ENCODE results near the gene SOS2. TPM values are rescaled to one million over a fixed set of nuclear protein-coding genes. Genes with fewer than 3 reads are reported as not detected.

Gene SOS2
- total RNA-seq, 4 donors from 2014 or later: 39.7 to 58.8 (median 50.6) TPM

DNA sequence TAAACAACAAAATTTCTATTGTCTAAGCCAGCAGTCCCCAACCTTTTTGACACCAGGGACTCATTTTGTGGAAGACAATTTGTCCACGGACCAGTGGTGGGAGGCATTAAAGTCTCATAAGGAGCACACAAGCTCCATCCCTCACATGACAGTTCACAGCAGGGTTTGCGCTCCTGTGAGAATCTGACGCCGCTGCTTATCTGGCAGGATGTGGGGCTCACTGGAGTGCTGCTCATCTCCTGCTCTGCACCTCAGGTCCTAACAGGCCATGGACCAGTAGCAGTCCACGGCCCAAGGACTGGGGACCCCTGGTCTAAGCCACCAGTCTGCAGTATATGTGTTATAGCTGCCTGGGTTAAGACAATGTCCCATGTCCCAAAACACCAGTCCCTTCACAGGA is 142.2 kb downstream of the SOS2 start:
- ATAC-seq: no peak
- H3K9me3 ChIP-seq: no peaks in the 10 kb centered on the region
- no peak overlapping the region for H3K4me3 ChIP-seq
- no peaks in the 10 kb centered on the region for H3K4me1 ChIP-seq
- TF ChIP-seq POLR2A (IDR thresholded peaks at IDR 0.05) (no peak), POLR2AphosphoS5 (IDR thresholded peaks at IDR 0.05) (no peak), EP300 (IDR thresholded peaks at IDR 0.05) (no peak)
- TF ChIP-seq, protein P1, sequence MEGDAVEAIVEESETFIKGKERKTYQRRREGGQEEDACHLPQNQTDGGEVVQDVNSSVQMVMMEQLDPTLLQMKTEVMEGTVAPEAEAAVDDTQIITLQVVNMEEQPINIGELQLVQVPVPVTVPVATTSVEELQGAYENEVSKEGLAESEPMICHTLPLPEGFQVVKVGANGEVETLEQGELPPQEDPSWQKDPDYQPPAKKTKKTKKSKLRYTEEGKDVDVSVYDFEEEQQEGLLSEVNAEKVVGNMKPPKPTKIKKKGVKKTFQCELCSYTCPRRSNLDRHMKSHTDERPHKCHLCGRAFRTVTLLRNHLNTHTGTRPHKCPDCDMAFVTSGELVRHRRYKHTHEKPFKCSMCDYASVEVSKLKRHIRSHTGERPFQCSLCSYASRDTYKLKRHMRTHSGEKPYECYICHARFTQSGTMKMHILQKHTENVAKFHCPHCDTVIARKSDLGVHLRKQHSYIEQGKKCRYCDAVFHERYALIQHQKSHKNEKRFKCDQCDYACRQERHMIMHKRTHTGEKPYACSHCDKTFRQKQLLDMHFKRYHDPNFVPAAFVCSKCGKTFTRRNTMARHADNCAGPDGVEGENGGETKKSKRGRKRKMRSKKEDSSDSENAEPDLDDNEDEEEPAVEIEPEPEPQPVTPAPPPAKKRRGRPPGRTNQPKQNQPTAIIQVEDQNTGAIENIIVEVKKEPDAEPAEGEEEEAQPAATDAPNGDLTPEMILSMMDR (IDR thresholded peaks at IDR 0.05): no peak
- peaks cover 0 to 14% of the 10 kb centered on the region in 2 donors for H3K36me3 ChIP-seq
- 86 to 96% methylated on average over 4 of the region's 5 CpGs for whole genome bisulfite sequencing, 2 donors (ENCODE audit: low coverage in 1 of 2)
- no peaks in the 10 kb centered on the region for H3K27me3 ChIP-seq
- no peak overlapping the region for H3K27ac ChIP-seq

DNA sequence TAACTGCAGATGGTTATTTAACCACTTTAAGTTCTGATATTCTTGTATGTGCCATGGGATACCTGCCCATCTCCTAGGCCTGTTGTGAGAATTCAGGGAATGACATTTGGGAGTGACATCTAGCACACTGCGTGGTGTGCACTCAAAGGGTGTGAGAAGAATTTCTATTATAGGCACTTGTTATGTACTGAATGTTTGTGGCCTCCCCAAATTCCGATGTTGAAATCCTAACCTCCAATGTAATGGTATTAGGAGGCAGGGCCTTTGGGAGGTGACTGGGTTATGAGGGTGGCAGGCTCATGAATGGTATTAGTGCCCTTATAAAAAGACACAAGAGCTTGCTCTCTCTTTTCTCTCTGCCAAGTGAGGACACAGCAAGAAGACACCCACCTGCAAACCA is 142.6 kb downstream of the SOS2 start:
- ATAC-seq: no peak
- WGBS, 2 donors (ENCODE audit: low coverage in 1 of 2): 100% methylated on average over 1 of the region's 2 CpGs
- H3K4me3 ChIP-seq: no peak overlapping the region
- H3K27me3 ChIP-seq: no peaks in the 10 kb centered on the region
- no peak overlapping the region for H3K27ac ChIP-seq
- H3K4me1 ChIP-seq: no peaks in the 10 kb centered on the region
- H3K9me3 ChIP-seq: no peaks in the 10 kb centered on the region
- peaks cover 0 to 14% of the 10 kb centered on the region in 2 donors for H3K36me3 ChIP-seq
- no peak for TF ChIP-seq EP300 (IDR thresholded peaks at IDR 0.05)
- no peak for TF ChIP-seq POLR2AphosphoS5 (IDR thresholded peaks at IDR 0.05)
- TF ChIP-seq, protein P1 (IDR thresholded peaks at IDR 0.05): no peak
- no peak for TF ChIP-seq POLR2A (IDR thresholded peaks at IDR 0.05)

DNA sequence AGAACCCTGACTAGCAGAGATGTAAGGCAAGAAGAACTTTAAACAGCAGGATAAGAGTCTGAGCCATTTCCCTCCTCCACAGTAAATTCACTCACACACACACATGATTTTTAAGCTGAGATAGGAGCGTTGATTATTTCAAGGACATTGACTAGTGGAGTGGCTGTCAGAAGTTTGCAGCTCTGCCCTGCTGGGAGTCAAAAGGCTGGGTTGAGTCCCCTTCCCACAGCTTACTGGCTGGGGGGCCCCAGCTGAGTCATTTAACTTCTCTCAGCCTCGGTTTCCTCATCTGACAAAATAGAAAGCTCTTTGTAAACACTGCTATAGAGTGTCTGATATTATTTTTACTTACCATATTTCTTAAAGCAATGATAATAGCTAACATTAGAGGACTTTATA is 143.3 kb downstream of the SOS2 start:
- Histone ChIP-seq H3K36me3 (peaks cover 0 to 14% of the 10 kb centered on the region in 2 donors), H3K4me3 (no peak overlapping the region), H3K9me3 (no peaks in the 10 kb centered on the region), H3K27me3 (no peaks in the 10 kb centered on the region), H3K4me1 (no peaks in the 10 kb centered on the region), H3K27ac (no peak overlapping the region)
- no peak for ATAC-seq
- WGBS, 2 donors (ENCODE audit: low coverage in 1 of 2): 40 to 78% methylated on average over 1 to 2 of the region's 2 CpGs
- TF ChIP-seq, protein P1 (IDR thresholded peaks at IDR 0.05): no peak
- no peak for TF ChIP-seq EP300 (IDR thresholded peaks at IDR 0.05)
- TF ChIP-seq POLR2AphosphoS5 (IDR thresholded peaks at IDR 0.05): no peak
- no peak for TF ChIP-seq POLR2A (IDR thresholded peaks at IDR 0.05)

DNA sequence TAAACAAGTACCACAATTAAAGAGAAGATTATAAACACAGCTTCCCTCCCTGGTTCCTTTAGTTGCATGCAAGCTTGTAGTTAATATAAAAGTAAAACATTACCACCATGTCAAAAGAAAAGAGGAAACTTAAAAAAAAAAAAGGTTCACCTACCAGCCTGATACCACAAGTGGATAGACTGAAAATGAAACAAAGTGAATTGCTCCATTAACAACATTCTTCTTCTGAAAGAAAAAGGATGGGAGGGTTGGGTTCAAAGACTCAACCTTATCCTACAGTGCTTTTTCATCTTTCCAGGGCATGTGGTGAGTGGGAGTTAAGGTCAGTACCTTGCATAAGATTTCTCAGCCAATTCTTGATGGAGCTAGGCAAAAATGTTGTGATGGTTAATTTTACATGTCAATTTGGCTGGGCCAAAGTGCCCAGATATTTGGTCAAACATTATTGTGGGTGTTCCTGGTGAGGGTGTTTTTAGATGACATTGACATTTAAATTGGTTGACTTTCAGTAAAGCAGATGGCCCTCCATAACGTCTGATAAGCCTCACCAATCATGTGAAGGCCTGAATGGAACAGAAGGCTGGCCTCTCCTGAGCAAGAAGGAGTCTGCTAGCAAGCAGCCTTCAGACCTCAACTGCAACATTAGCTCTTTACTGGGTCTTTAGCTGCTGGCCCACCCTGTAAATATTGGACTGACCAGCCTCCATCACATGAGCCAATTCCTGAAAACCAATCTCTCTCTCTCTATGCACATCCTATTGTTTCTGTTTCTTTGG is 143.8 kb downstream of the SOS2 start:
- Histone ChIP-seq H3K27me3 (no peaks in the 10 kb centered on the region), H3K27ac (no peak overlapping the region), H3K4me1 (no peaks in the 10 kb centered on the region), H3K4me3 (no peak overlapping the region), H3K9me3 (no peaks in the 10 kb centered on the region), H3K36me3 (peaks cover 0 to 14% of the 10 kb centered on the region in 2 donors)
- 17 to 70% methylated on average over 1 of the region's 1 CpG for WGBS, 2 donors (ENCODE audit: low coverage in 1 of 2)
- TF ChIP-seq POLR2A (IDR thresholded peaks at IDR 0.05) (no peak), POLR2AphosphoS5 (IDR thresholded peaks at IDR 0.05) (no peak), EP300 (IDR thresholded peaks at IDR 0.05) (no peak)
- TF ChIP-seq, protein P1 (IDR thresholded peaks at IDR 0.05): no peak
- no peak for ATAC-seq

DNA sequence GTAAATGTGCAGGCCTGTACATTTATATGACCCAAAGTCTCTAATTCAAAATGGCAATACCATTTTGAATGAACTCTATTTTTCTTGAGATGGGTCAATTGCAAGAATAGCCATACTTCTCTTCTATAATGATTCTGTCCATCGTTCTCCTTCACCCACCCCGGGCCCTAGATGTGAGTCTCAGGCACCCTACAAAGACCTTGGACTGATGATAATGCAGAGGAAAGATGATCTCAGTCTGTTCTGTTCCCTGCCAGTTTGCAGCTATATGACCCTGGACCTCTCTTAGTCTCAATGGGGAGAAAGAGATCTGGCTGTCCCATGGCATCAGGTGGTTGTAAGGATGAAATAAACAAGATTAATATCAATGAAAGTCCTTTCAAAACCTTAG is 145.1 kb downstream of the SOS2 start:
- Histone ChIP-seq H3K9me3 (no peaks in the 10 kb centered on the region), H3K36me3 (peaks cover 0 to 3% of the 10 kb centered on the region in 2 donors), H3K27ac (no peak overlapping the region), H3K27me3 (no peaks in the 10 kb centered on the region), H3K4me3 (no peak overlapping the region), H3K4me1 (no peaks in the 10 kb centered on the region)
- whole genome bisulfite sequencing, 2 donors (ENCODE audit: low coverage in 1 of 2): 80% methylated on average over 1 to 2 of the region's 2 CpGs
- ATAC-seq: no peak
- TF ChIP-seq POLR2A (IDR thresholded peaks at IDR 0.05) (no peak), EP300 (IDR thresholded peaks at IDR 0.05) (no peak), POLR2AphosphoS5 (IDR thresholded peaks at IDR 0.05) (no peak)
- TF ChIP-seq, protein P1 (IDR thresholded peaks at IDR 0.05): no peak
